Keratinocyte (primary cell): ENCODE data around the gene GPN1. TPM values are rescaled to one million over a fixed set of nuclear protein-coding genes. Genes with fewer than 3 reads are reported as not detected.

Experiments used
- DNase-seq: peaks from one replicate; pipeline ENCODE4 v3.0.0-alpha.2; 2011; ENCODE audit warnings: low read depth, missing footprints, low spot score
- FAIRE-seq: peaks from 2 replicates; lab custom pipeline; 2011; peaks lifted over from hg19 to GRCh38; lab: Jason Lieb, UNC
- H2AFZ ChIP-seq: 2 replicates; pipeline ENCODE4 v1.6.0; 2012; ENCODE audit warnings: low read length, control low read depth, inconsistent platforms; ENCODE audit not compliant: control insufficient read depth
- H3K27ac ChIP-seq: 2 replicates; pipeline ENCODE4 v1.5.1; 2011; ENCODE audit warnings: low read length; ENCODE audit not compliant: control insufficient read depth, insufficient read depth
- H3K27me3 ChIP-seq: 3 replicates; pipeline ENCODE4 v1.6.0; 2011; ENCODE audit warnings: low read length; ENCODE audit not compliant: control insufficient read depth, insufficient read depth; ENCODE audit errors: extremely low read depth
- H3K36me3 ChIP-seq, 2 experiments: 2 replicates in 1 of 2; 3 replicates in 1 of 2; pipeline ENCODE4 v1.5.1; 2011; ENCODE audit warnings: low read length in 2 of 2, mild to moderate bottlenecking in 1 of 2; ENCODE audit not compliant: control insufficient read depth in 2 of 2, insufficient read depth in 2 of 2; ENCODE audit errors: extremely low read depth in 1 of 2
- H3K4me1 ChIP-seq: 3 replicates; pipeline ENCODE4 v1.5.1; 2011; ENCODE audit warnings: low read length; ENCODE audit not compliant: control insufficient read depth, insufficient read depth; ENCODE audit errors: extremely low read depth
- H3K4me2 ChIP-seq: 3 replicates; pipeline ENCODE4 v1.6.0; 2011; ENCODE audit warnings: low read depth, low read length; ENCODE audit not compliant: control insufficient read depth, insufficient read depth; ENCODE audit errors: extremely low read depth
- H3K4me3 ChIP-seq, 3 experiments: fragments of 200-600 bp in 1 of 3; sonication (generic) in 1 of 3; 2 replicates in 2 of 3; 3 replicates in 1 of 3; pipeline ENCODE4 v1.5.1; 2011 to 2016; ENCODE audit warnings: low read length in 3 of 3, mild to moderate bottlenecking in 3 of 3, control low read depth in 2 of 3, inconsistent platforms in 1 of 3, low read depth in 1 of 3, mixed read lengths in 1 of 3, mixed run types in 1 of 3, moderate library complexity in 1 of 3; ENCODE audit not compliant: control insufficient read depth in 2 of 3, insufficient read depth in 2 of 3; ENCODE audit errors: extremely low read depth in 1 of 3
- H3K79me2 ChIP-seq: 2 replicates; pipeline ENCODE4 v1.6.0; 2012; ENCODE audit warnings: low read length; ENCODE audit not compliant: control insufficient read depth, insufficient read depth
- H3K9ac ChIP-seq: 3 replicates; pipeline ENCODE4 v1.6.0; 2011; ENCODE audit warnings: low read length; ENCODE audit not compliant: control insufficient read depth, insufficient read depth; ENCODE audit errors: extremely low read depth
- H3K9me1 ChIP-seq: 3 replicates; pipeline ENCODE4 v1.6.0; 2011; ENCODE audit warnings: low read length; ENCODE audit not compliant: control insufficient read depth, insufficient read depth; ENCODE audit errors: extremely low read depth
- H3K9me3 ChIP-seq: 2 replicates; pipeline ENCODE4 v1.5.1; 2012; ENCODE audit warnings: low read depth, low read length; ENCODE audit not compliant: control insufficient read depth
- H4K20me1 ChIP-seq: 3 replicates; pipeline ENCODE4 v1.6.0; 2011; ENCODE audit warnings: low read length; ENCODE audit not compliant: control insufficient read depth, insufficient read depth; ENCODE audit errors: extremely low read depth
- CTCF ChIP-seq, 3 experiments: IDR thresholded peaks in 1 of 3; conservative IDR thresholded peaks in 1 of 3; optimal IDR thresholded peaks in 1 of 3; 2 replicates in 2 of 3; 3 replicates in 1 of 3; pipeline versions ENCODE3 to v1.5.1; 2011; ENCODE audit warnings: low read length in 3 of 3, mild to moderate bottlenecking in 3 of 3, moderate library complexity in 2 of 3, control low read depth in 1 of 3, inconsistent platforms in 1 of 3; ENCODE audit not compliant: insufficient read depth in 2 of 3; ENCODE audit errors: extremely low read depth in 1 of 3
- EZH2 ChIP-seq: IDR thresholded peaks from one replicate; pipeline ENCODE4 v1.6.1; 2012; ENCODE audit warnings: inconsistent platforms, mild to moderate bottlenecking, low read length, moderate library complexity
- dilution Hi-C: fragments of 300-500 bp; cut with MboI; formaldehyde crosslinking; loops from one replicate; pipeline ENCODE4 v1.7.0; 2020; ENCODE audit warnings: low sequenced_read_pairs; ENCODE audit not compliant: extremely low pct_ligation_motif_present
- polyA plus RNA-seq, 5 experiments: library from polyadenylated mRNA; depleted of rRNA in 3 of 5; stranded (reverse) in 3 of 5; stranded (forward) in 1 of 5; unstranded in 1 of 5; fragments of >200 nt; gene quantifications; 1 replicate in 1 of 5; 2 replicates in 3 of 5; 3 replicates in 1 of 5; pipeline versions ENCODE4 v1.2.1 to v1.2.3, GENCODE V29; 2011 to 2012; ENCODE audit warnings: missing spikeins in 2 of 5, low read depth in 1 of 5, low replicate concordance in 1 of 5

The GPN1 gene
- polyA plus RNA-seq, 1 donor (not counting 4 experiments of a cell fraction or from before 2014, with no cell fraction given) = 103 TPM

DNA sequence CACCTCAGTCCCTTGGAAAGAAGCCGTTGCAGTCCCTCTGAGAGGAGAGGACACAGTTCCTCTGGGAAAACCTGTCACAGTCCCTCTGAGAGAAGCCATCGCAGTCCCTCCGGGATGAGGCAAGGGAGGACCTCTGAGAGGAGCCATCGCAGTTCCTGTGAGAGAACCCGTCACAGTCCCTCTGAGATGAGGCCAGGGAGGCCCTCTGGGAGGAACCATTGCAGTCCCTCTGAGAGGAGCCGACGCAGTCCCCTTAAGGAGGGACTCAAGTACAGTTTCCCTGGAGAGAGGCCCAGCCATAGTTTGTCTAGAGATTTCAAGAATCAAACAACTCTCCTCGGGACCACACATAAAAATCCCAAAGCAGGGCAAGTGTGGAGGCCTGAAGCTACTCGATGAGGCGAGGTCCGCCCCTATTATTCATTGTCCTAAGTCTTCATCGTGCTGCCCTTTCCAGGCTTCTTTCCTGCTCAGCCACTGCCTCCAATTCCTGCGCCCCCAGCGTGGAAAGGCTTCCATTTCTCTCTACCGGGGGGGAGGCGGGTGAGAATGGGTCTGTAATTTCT is 46.6 kb upstream of the GPN1 start:
- no peak for TF ChIP-seq EZH2
- TF ChIP-seq CTCF (optimal IDR thresholded peaks at IDR 0.05 in 1 of 3, IDR thresholded peaks at IDR 0.05 in 1 of 3, conservative IDR thresholded peaks at IDR 0.05 in 1 of 3; ENCODE audit: extremely low read depth in 1 of 3, insufficient read depth in 2 of 3, low read length in 3 of 3) = no peak
- H3K36me3 ChIP-seq = no peaks in the 10 kb centered on the region
- no peaks in the 10 kb centered on the region for H3K27me3 ChIP-seq
- peak overlapping the region in 2 of 3 experiments; percentile 16 to 76 for H3K4me3 ChIP-seq
- H3K9ac ChIP-seq = peak overlapping the region; percentile 83
- peak overlapping the region; percentile 93 for H3K4me2 ChIP-seq
- H4K20me1 ChIP-seq = no peaks in the 10 kb centered on the region
- H3K9me1 ChIP-seq = no peaks in the 10 kb centered on the region
- FAIRE-seq (no peak), DNase-seq (no peak)
- peaks cover 39% of the 10 kb centered on the region for H3K79me2 ChIP-seq
- no peak overlapping the region for H3K27ac ChIP-seq
- H2AFZ ChIP-seq = peak overlapping the region; percentile 92
- peaks cover 28% of the 10 kb centered on the region for H3K4me1 ChIP-seq
- H3K9me3 ChIP-seq = peaks cover 3% of the 10 kb centered on the region
- dilution Hi-C loops = no loop called here

DNA sequence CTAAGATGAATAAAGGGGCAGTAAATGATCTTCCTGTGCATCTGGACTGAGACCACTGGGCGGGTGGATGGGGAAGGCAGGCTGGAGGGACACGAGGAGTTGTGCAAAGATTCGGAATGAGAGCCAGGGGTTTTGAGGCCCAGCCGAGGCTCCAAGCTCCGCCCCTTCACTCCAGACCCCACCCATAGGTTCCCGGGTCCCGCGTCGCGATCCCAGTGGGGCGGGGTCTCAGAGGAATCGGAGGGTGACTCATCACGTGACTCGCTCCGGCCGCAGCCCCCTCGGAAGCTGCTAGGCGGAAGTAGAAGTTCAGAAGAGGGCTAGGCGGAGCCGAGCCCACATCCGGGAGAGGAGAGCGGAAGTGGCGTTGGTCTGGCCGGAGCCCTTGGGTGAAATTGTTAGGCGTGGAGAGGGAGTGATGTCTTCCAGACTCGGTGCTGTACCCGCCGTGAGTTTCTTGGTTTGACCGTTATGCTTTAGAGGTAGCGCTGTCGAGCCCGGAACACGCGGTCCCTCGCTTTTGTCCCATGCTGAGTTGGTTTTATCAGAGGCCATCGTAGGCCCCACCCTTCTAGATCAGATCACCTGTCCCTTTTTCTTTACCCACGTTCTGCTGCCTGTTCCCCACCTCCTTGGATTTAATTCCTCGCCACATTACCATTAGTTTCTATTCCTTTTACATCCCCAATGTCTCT is 46.0 kb upstream of the GPN1 start, which contains the start of gene ZNF512:
ZNF512 (plus strand) TSS at position 348 of the 695 bp plus-strand sequence; CDS start at position 419, 71 bp downstream.
- H3K36me3 ChIP-seq = no peaks in the 10 kb centered on the region
- no peaks in the 10 kb centered on the region for H3K27me3 ChIP-seq
- peaks cover 3% of the 10 kb centered on the region for H3K9me3 ChIP-seq
- dilution Hi-C loops = no loop called here
- no peaks in the 10 kb centered on the region for H3K9me1 ChIP-seq
- TF ChIP-seq EZH2 (no peak), CTCF (optimal IDR thresholded peaks at IDR 0.05 in 1 of 3, IDR thresholded peaks at IDR 0.05 in 1 of 3, conservative IDR thresholded peaks at IDR 0.05 in 1 of 3; ENCODE audit: extremely low read depth in 1 of 3, insufficient read depth in 2 of 3, low read length in 3 of 3) (no peak)
- H3K4me2 ChIP-seq = peak within 1 kb of the TSS; percentile 93
- H3K79me2 ChIP-seq = peaks cover 46% of the 10 kb centered on the region
- H3K4me3 ChIP-seq = peak within 1 kb of the TSS; percentile 53 to 88 (median 76)
- H3K4me1 ChIP-seq = peaks cover 28% of the 10 kb centered on the region
- FAIRE-seq = peak; percentile 17
- H4K20me1 ChIP-seq = no peaks in the 10 kb centered on the region
- H3K27ac ChIP-seq = peak within 1 kb of the TSS; percentile 60
- DNase-seq = peak; percentile 48
- peak within 1 kb of the TSS; percentile 83 for H3K9ac ChIP-seq
- peak within 1 kb of the TSS; percentile 92 for H2AFZ ChIP-seq
